Hematopoietic multipotent progenitor cell treated with erythropoietin and hydrocortisone succinate and interleukin-3 and kit ligand, for 15 days (in vitro differentiated cells): ENCODE results near the gene TMEM132D.

Experiments
- DNase-seq: peaks from one replicate; pipeline ENCODE4 v3.0.0-alpha.2; 2015; ENCODE audit warnings: low spot score

TMEM132D gene

GRCh38 chr12:129102233-129102632 lies 801.6 kb downstream of the TMEM132D start:
- DNase-seq = no peak

GRCh38 chr12:129101816-129102215 lies 802.0 kb downstream of the TMEM132D start:
- DNase-seq = no peak

- no peak for DNase-seq
Measured at GRCh38 chr12:129101404-129101803, 802.4 kb downstream of the TMEM132D start.

GRCh38 chr12:129097451-129097850 lies 806.4 kb downstream of the TMEM132D start:
- no peak for DNase-seq

GRCh38 chr12:129096968-129097367 lies 806.9 kb downstream of the TMEM132D start:
- no peak for DNase-seq

GRCh38 chr12:129096184-129096583 lies 807.6 kb downstream of the TMEM132D start:
- no peak for DNase-seq

- DNase-seq = no peak
Measured at GRCh38 chr12:129089576-129089975, 814.2 kb downstream of the TMEM132D start.

GRCh38 chr12:129084875-129085826 lies 818.7 kb downstream of the TMEM132D start:
- no peak for DNase-seq

GRCh38 chr12:129083121-129083840 lies 820.5 kb downstream of the TMEM132D start:
- DNase-seq = no peak

- no peak for DNase-seq
Measured at GRCh38 chr12:129082441-129082840, 821.4 kb downstream of the TMEM132D start.

GRCh38 chr12:129081755-129082250 lies 822.0 kb downstream of the TMEM132D start:
- DNase-seq = no peak

GRCh38 chr12:129080821-129081220 lies 823.0 kb downstream of the TMEM132D start:
- DNase-seq = no peak

- DNase-seq = no peak
Measured at GRCh38 chr12:129080391-129080790, 823.4 kb downstream of the TMEM132D start.

GRCh38 chr12:129079719-129080118 lies 824.1 kb downstream of the TMEM132D start:
- DNase-seq = no peak

- no peak for DNase-seq
Measured at GRCh38 chr12:129076441-129077320, 827.1 kb downstream of the TMEM132D start.

GRCh38 chr12:129075460-129076208 lies 828.2 kb downstream of the TMEM132D start:
- no peak for DNase-seq

GRCh38 chr12:129074379-129074778 lies 829.4 kb downstream of the TMEM132D start:
- DNase-seq = no peak

- DNase-seq = no peak
Measured at GRCh38 chr12:129073157-129073915, 830.5 kb downstream of the TMEM132D start.

- DNase-seq = no peak
Measured at GRCh38 chr12:129071362-129071761, 832.5 kb downstream of the TMEM132D start.

- no peak for DNase-seq
Measured at GRCh38 chr12:129069886-129070285, 833.9 kb downstream of the TMEM132D start.
